ENCODE data around the gene EEFSEC. TPM values are rescaled to one million over a fixed set of nuclear protein-coding genes. Genes with fewer than 3 reads are reported as not detected.

Gene EEFSEC
- total RNA-seq, 1 experiment from 2014 or later: 37.7 TPM

- intact Hi-C loops (cut with micrococcal nuclease; ENCODE audit: unreplicated experiment): no loop called here
- TF ChIP-seq CTCF (IDR thresholded peaks at IDR 0.05; ENCODE audit: unreplicated experiment): no peak
Observed at GRCh38 chr3:128187495-128187894, 34.2 kb downstream of the EEFSEC start.

GRCh38 chr3:128188326-128188725 lies 35.0 kb downstream of the EEFSEC start:
- H3K9me3 Mint-ChIP-seq (ENCODE audit: low read depth, unreplicated experiment): no peaks in the 10 kb centered on the region
- BruUV-seq (replicated peaks): no TSS peak
- intact Hi-C loops (cut with micrococcal nuclease; ENCODE audit: unreplicated experiment): no loop called here
- TF ChIP-seq CTCF (IDR thresholded peaks at IDR 0.05; ENCODE audit: unreplicated experiment): no peak
- no peak for DNase-seq
- no peaks in the 10 kb centered on the region for H3K27me3 Mint-ChIP-seq (ENCODE audit: unreplicated experiment)
- CTCF ChIA-PET: no interaction called here
- no peaks in the 10 kb centered on the region for H3K36me3 Mint-ChIP-seq (ENCODE audit: insufficient read depth, unreplicated experiment)
- no peak overlapping the region for H3K27ac Mint-ChIP-seq (ENCODE audit: unreplicated experiment)
- H3K4me1 Mint-ChIP-seq (ENCODE audit: low read depth, unreplicated experiment): no peaks in the 10 kb centered on the region
- H3K4me3 Mint-ChIP-seq (ENCODE audit: low read depth, unreplicated experiment): no peak overlapping the region

More at GRCh38 chr3:128187495-128187894, 34.2 kb downstream of the EEFSEC start:
- Mint-ChIP-seq H3K27ac (ENCODE audit: unreplicated experiment) (no peak overlapping the region), H3K36me3 (ENCODE audit: insufficient read depth, unreplicated experiment) (no peaks in the 10 kb centered on the region), H3K9me3 (ENCODE audit: low read depth, unreplicated experiment) (no peaks in the 10 kb centered on the region), H3K4me3 (ENCODE audit: low read depth, unreplicated experiment) (no peak overlapping the region), H3K27me3 (ENCODE audit: unreplicated experiment) (no peaks in the 10 kb centered on the region), H3K4me1 (ENCODE audit: low read depth, unreplicated experiment) (no peaks in the 10 kb centered on the region)
- CTCF ChIA-PET: interaction anchor here (1.0 kb wide), 1 partner anchor 30 kb away, joined by 3 read pairs; no protein-coding TSS in a partner anchor
- no peak for DNase-seq
- BruUV-seq (replicated peaks): no TSS peak

GRCh38 chr3:128188956-128189355 lies 35.7 kb downstream of the EEFSEC start:
- H3K4me3 Mint-ChIP-seq (ENCODE audit: low read depth, unreplicated experiment): no peak overlapping the region
- no peaks in the 10 kb centered on the region for H3K36me3 Mint-ChIP-seq (ENCODE audit: insufficient read depth, unreplicated experiment)
- BruUV-seq (replicated peaks): no TSS peak
- intact Hi-C loops (cut with micrococcal nuclease; ENCODE audit: unreplicated experiment): no loop called here
- no peak overlapping the region for H3K27ac Mint-ChIP-seq (ENCODE audit: unreplicated experiment)
- no peaks in the 10 kb centered on the region for H3K9me3 Mint-ChIP-seq (ENCODE audit: low read depth, unreplicated experiment)
- no peaks in the 10 kb centered on the region for H3K4me1 Mint-ChIP-seq (ENCODE audit: low read depth, unreplicated experiment)
- no peak for TF ChIP-seq CTCF (IDR thresholded peaks at IDR 0.05; ENCODE audit: unreplicated experiment)
- no peak for DNase-seq
- CTCF ChIA-PET: no interaction called here
- H3K27me3 Mint-ChIP-seq (ENCODE audit: unreplicated experiment): no peaks in the 10 kb centered on the region

- no TSS peak for BruUV-seq (replicated peaks)
- TF ChIP-seq CTCF (IDR thresholded peaks at IDR 0.05; ENCODE audit: unreplicated experiment): no peak
- H3K9me3 Mint-ChIP-seq (ENCODE audit: low read depth, unreplicated experiment): no peaks in the 10 kb centered on the region
- no peaks in the 10 kb centered on the region for H3K36me3 Mint-ChIP-seq (ENCODE audit: insufficient read depth, unreplicated experiment)
- intact Hi-C loops (cut with micrococcal nuclease; ENCODE audit: unreplicated experiment): no loop called here
- no peak overlapping the region for H3K27ac Mint-ChIP-seq (ENCODE audit: unreplicated experiment)
- CTCF ChIA-PET: interaction anchor here (0.6 to 0.7 kb wide), 2 partner anchors 8 to 17 kb away, joined by 3 read pairs; no protein-coding TSS in a partner anchor
- no peaks in the 10 kb centered on the region for H3K27me3 Mint-ChIP-seq (ENCODE audit: unreplicated experiment)
- no peak overlapping the region for H3K4me3 Mint-ChIP-seq (ENCODE audit: low read depth, unreplicated experiment)
- no peaks in the 10 kb centered on the region for H3K4me1 Mint-ChIP-seq (ENCODE audit: low read depth, unreplicated experiment)
- DNase-seq: no peak
Observed at GRCh38 chr3:128190501-128190900, 37.2 kb downstream of the EEFSEC start.

Data from Calu3 (cell line).